ENCODE measurements around the gene TPR.

TPR gene

DNA sequence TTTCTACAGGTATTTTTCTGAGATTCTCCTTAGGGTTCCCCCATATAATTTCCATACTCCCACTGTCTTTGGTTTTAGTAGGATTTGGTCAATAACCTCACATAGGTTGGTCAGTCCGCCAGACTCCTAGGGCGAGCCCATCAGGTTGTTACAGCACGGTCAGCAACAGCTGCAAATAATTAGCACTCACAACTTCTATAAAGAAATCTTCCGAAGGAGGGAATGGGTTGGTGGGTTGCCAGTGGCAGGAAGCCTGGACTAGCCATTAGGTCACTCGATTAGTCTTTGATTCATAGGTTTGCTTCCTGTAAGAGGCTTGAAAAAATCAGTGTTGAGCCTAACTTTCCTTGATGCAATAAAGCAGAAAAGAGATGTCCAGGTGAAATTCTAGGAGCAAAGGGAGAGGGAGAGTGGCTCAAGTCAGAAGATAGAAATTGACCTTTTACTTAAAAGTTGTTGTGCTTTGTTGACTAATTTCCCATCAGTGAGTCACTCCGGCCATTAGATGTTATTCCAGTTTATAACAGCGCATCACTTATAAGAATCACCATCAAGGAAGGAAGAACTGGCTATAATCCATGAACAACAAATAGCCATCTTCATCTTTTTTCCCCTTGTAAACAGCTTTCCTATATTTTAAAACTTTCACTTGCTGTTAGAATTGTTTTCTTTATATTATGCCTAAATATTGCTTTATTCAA lies 88.3 kb downstream of the TPR start:
- no peak for DNase-seq

DNA sequence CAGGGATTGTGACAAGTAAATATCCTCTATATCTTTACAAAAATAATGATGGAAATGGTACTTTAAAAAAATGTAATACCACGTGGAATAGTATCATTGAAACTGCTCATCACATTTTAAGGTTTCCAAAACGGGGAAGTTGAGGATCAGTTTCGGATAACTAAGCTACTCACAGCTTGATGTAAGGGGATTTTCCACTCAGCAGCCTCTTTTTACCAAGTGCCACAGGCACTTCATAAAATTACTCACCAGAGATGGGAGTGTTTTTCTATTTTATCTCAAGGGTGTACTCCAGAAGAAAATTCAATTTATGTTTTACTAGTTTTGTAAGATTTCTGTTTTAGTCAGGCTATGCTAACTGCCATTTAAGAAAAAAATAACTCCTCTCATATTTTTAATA lies 91.7 kb downstream of the TPR start:
- no peak for DNase-seq

DNA sequence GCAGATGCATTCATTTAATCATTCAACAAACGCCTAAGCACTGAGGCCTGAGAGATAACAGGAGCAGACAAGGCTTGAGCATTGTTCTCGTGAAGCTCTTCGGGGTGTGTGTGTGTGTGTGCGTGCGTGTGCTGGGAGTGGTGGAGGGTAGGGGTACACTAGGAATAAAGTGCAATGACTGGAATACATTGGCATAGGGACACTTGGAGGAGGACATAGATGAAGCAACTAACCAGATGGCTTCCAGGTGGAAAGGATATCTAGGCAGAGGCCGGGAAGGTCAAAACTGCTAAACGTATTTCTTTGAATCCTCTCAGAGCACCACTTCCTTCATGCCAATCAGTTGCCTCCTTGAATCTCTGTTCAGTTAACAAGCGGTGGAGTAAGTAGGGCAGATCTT lies 92.6 kb downstream of the TPR start:
- no peak for DNase-seq

DNA sequence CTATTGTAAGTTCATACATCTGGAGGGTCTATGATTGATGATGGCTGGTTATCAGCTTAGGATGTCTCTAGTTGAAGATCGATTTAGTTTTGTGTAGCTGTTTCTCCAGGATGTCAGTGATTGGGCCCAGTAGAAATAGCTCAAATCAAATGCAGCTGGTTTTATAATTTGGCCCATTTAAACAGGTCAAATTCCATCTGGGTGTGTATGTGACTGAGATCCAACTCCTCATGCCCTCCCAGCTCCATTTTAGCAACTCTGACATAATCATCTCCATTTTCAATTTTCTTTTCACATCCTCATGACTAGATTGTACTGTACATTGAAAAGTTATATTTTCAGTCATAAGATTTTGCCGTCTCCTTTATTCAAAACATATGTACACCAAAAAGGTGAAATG lies 99.2 kb downstream of the TPR start:
- DNase-seq, result no peak

DNA sequence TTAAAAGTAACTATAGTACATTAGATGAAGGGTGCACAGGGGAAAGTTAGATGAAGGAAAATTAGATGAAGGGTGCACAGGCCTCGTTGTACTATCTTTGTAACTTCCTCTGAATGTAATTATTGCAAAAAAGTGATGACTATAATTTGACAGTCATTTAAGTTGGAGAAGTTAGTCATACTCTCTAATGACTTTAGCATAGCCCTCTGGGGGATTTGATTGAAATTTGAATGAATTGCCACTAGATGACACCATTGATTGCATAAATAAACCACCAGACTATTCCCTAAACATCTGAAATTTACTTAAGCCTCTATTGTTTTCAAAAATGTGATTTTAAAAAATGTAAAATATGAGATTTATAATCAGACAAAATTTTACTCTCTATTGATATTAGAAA lies 102.6 kb downstream of the TPR start:
- DNase-seq, result no peak

DNA sequence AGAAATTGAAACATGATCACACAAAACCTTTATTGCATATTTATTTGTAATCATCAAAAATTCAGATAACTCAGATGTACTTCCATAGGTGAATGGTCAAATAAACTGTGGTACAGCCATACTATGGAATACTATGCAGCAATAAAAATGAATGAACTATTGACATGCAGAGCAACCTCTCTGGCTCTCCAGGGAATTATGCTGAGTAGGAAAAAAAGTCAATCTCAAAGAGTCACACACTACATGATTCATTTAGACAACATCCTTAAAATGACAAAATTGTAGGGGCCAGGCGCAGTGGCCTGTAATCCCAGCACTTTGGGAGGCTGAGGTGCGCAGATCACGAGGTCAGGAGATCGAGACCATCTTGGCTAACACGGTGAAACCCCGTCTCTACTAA lies 104.0 kb downstream of the TPR start:
- DNase-seq, result no peak

All from NCI-H1105 treated with DMSO at 0.1 percent for 48 hours (cell line).